ENCODE results near the gene CEP89.
"Not testable (repeated sequence)": the region's sequence is repeated elsewhere in the genome, so short reads cannot be mapped to it uniquely, and the experiment has no call there.

CEP89 gene

DNA sequence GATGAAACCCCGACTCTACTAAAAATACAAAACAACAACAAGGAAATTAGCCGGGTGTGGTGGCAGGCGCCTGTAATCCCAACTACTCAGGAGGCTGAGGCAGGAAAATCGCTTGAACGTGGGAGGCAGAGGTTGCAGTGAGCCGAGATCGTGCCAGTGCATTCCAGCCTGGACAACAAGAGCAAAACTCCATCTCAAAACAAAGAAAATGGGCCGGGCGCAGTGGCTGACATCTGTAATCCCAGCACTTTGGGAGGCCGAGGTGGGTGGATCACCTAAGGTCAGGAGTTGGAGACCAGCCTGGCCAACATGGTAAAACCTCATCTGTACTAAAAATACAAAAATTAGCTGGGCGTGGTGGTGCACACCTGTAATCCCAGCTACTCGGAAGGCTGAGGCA, 139.7 kb downstream of the CEP89 start:
- H3K9me3 ChIP-seq (ENCODE audit: insufficient read depth, low read depth, low read length); H3K27me3 ChIP-seq (ENCODE audit: insufficient read depth, low read length, poor library complexity, severe bottlenecking); H3K4me3 ChIP-seq (ENCODE audit: low read length, poor library complexity, severe bottlenecking); H4K20me1 ChIP-seq (ENCODE audit: insufficient read depth, low read length, poor library complexity, severe bottlenecking); H3K9me2 ChIP-seq (replicated peaks; ENCODE audit: low read depth, low read length); H3K4me2 ChIP-seq (ENCODE audit: low read depth, low read length, poor library complexity, severe bottlenecking); H2AFZ ChIP-seq (ENCODE audit: low read length); H3K9ac ChIP-seq (ENCODE audit: low read depth, low read length, poor library complexity, severe bottlenecking); H3K4me1 ChIP-seq (ENCODE audit: insufficient read depth, low read length, poor library complexity, severe bottlenecking); H3K36me3 ChIP-seq (ENCODE audit: insufficient read depth, low read length); H3F3A ChIP-seq (ENCODE audit: low read depth); H3K79me2 ChIP-seq (ENCODE audit: insufficient read depth, low read length): not testable (repeated sequence)

GRCh38 chr19:32831611-32832010, 140.1 kb downstream of the CEP89 start:
- H3K4me3 ChIP-seq (ENCODE audit: low read length, poor library complexity, severe bottlenecking) = no peak overlapping the region
- H2AFZ ChIP-seq (ENCODE audit: low read length) = no peak overlapping the region
- no peak overlapping the region for H3K4me2 ChIP-seq (ENCODE audit: low read depth, low read length, poor library complexity, severe bottlenecking)
- no peaks in the 10 kb centered on the region for H3K79me2 ChIP-seq (ENCODE audit: insufficient read depth, low read length)
- H4K20me1 ChIP-seq (ENCODE audit: insufficient read depth, low read length, poor library complexity, severe bottlenecking) = no peaks in the 10 kb centered on the region
- H3K36me3 ChIP-seq (ENCODE audit: insufficient read depth, low read length) = no peaks in the 10 kb centered on the region
- no peaks in the 10 kb centered on the region for H3K27me3 ChIP-seq (ENCODE audit: insufficient read depth, low read length, poor library complexity, severe bottlenecking)
- no peak for TF ChIP-seq EZH2phosphoT487 (IDR thresholded peaks at IDR 0.05; ENCODE audit: borderline replicate concordance)
- TF ChIP-seq, protein P1, sequence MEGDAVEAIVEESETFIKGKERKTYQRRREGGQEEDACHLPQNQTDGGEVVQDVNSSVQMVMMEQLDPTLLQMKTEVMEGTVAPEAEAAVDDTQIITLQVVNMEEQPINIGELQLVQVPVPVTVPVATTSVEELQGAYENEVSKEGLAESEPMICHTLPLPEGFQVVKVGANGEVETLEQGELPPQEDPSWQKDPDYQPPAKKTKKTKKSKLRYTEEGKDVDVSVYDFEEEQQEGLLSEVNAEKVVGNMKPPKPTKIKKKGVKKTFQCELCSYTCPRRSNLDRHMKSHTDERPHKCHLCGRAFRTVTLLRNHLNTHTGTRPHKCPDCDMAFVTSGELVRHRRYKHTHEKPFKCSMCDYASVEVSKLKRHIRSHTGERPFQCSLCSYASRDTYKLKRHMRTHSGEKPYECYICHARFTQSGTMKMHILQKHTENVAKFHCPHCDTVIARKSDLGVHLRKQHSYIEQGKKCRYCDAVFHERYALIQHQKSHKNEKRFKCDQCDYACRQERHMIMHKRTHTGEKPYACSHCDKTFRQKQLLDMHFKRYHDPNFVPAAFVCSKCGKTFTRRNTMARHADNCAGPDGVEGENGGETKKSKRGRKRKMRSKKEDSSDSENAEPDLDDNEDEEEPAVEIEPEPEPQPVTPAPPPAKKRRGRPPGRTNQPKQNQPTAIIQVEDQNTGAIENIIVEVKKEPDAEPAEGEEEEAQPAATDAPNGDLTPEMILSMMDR (conservative IDR thresholded peaks at IDR 0.05; ENCODE audit: low read length) = no peak
- H3K4me1 ChIP-seq (ENCODE audit: insufficient read depth, low read length, poor library complexity, severe bottlenecking) = no peaks in the 10 kb centered on the region
- no peak overlapping the region for H3K9ac ChIP-seq (ENCODE audit: low read depth, low read length, poor library complexity, severe bottlenecking)
- H3K9me2 ChIP-seq (replicated peaks; ENCODE audit: low read depth, low read length) = no peaks in the 10 kb centered on the region
- H3F3A ChIP-seq (ENCODE audit: low read depth) = no peaks in the 10 kb centered on the region
- no peaks in the 10 kb centered on the region for H3K9me3 ChIP-seq (ENCODE audit: insufficient read depth, low read depth, low read length)

DNA sequence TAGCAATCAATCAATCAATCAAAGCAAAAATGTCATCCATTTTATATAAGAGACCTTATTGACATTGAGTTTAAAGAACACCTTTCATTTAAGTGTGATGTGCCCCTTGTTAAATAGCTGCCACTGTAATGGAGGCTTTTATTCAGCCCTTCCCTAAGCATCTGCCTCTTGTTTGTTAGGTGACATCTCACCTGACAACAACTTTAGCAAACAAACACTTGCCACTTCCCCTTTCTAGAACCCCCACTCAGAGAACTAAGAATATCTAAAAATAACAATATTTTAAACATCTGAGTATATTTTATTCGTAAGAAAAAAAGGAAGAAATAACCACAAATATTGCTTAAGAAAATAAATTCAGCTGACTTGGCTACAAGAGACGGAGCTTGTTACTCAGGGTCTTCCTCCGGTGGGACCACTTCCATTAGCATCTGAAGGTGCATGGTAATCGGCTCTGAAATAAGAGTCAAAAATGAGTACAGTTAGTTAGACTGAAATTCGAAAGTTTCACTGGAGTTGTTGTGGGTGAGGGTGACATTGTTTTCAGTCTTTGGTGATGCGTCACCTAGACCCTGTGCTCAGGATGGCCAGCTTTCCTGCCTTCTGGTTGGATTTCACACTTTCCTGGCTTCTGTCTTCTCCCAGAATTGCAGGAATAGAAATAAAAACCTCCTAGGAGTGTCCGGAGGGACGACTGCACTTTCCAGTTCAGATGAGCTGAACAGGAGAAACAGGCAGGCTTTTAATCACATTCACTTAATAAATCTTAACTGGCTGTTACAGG, 141.3 kb downstream of the CEP89 start:
- Histone ChIP-seq H3K36me3 (ENCODE audit: insufficient read depth, low read length) (no peaks in the 10 kb centered on the region), H3K9ac (ENCODE audit: low read depth, low read length, poor library complexity, severe bottlenecking) (no peak overlapping the region), H3K4me1 (ENCODE audit: insufficient read depth, low read length, poor library complexity, severe bottlenecking) (no peaks in the 10 kb centered on the region), H3K9me2 (replicated peaks; ENCODE audit: low read depth, low read length) (no peaks in the 10 kb centered on the region), H3K4me2 (ENCODE audit: low read depth, low read length, poor library complexity, severe bottlenecking) (no peak overlapping the region), H3K4me3 (ENCODE audit: low read length, poor library complexity, severe bottlenecking) (no peak overlapping the region), H2AFZ (ENCODE audit: low read length) (no peak overlapping the region), H3K9me3 (ENCODE audit: insufficient read depth, low read depth, low read length) (no peaks in the 10 kb centered on the region), H3F3A (ENCODE audit: low read depth) (no peaks in the 10 kb centered on the region), H3K79me2 (ENCODE audit: insufficient read depth, low read length) (no peaks in the 10 kb centered on the region), H4K20me1 (ENCODE audit: insufficient read depth, low read length, poor library complexity, severe bottlenecking) (no peaks in the 10 kb centered on the region), H3K27me3 (ENCODE audit: insufficient read depth, low read length, poor library complexity, severe bottlenecking) (no peaks in the 10 kb centered on the region)
- no peak for TF ChIP-seq EZH2phosphoT487 (IDR thresholded peaks at IDR 0.05; ENCODE audit: borderline replicate concordance)
- TF ChIP-seq, protein P1 (conservative IDR thresholded peaks at IDR 0.05; ENCODE audit: low read length) = no peak

GRCh38 chr19:32829345-32829896, 142.3 kb downstream of the CEP89 start:
- TF ChIP-seq EZH2phosphoT487 (IDR thresholded peaks at IDR 0.05; ENCODE audit: borderline replicate concordance) = no peak
- TF ChIP-seq, protein P1 (conservative IDR thresholded peaks at IDR 0.05; ENCODE audit: low read length) = no peak
- Histone ChIP-seq H3K4me2 (ENCODE audit: low read depth, low read length, poor library complexity, severe bottlenecking) (no peak overlapping the region), H3K4me1 (ENCODE audit: insufficient read depth, low read length, poor library complexity, severe bottlenecking) (no peaks in the 10 kb centered on the region), H3K4me3 (ENCODE audit: low read length, poor library complexity, severe bottlenecking) (no peak overlapping the region), H3K36me3 (ENCODE audit: insufficient read depth, low read length) (no peaks in the 10 kb centered on the region), H3K9ac (ENCODE audit: low read depth, low read length, poor library complexity, severe bottlenecking) (no peak overlapping the region), H3F3A (ENCODE audit: low read depth) (no peaks in the 10 kb centered on the region), H3K79me2 (ENCODE audit: insufficient read depth, low read length) (no peaks in the 10 kb centered on the region), H3K27me3 (ENCODE audit: insufficient read depth, low read length, poor library complexity, severe bottlenecking) (no peaks in the 10 kb centered on the region), H3K9me3 (ENCODE audit: insufficient read depth, low read depth, low read length) (no peaks in the 10 kb centered on the region), H2AFZ (ENCODE audit: low read length) (no peak overlapping the region), H3K9me2 (replicated peaks; ENCODE audit: low read depth, low read length) (no peaks in the 10 kb centered on the region), H4K20me1 (ENCODE audit: insufficient read depth, low read length, poor library complexity, severe bottlenecking) (no peaks in the 10 kb centered on the region)
